Upper lobe of right lung (tissue), 1 donor: ENCODE data around the gene SCTR. TPM values are rescaled to one million over a fixed set of nuclear protein-coding genes. Genes with fewer than 3 reads are reported as not detected.
A peak's percentile ranks its signal among the peaks of the same experiment; 100 is the strongest.

Experiments used
- ATAC-seq: fragments of 200-7000 bp; cut with Tn5 transposase; one replicate; pipeline ENCODE4 v1.9.1; 2020; ENCODE audit warnings: mild to moderate bottlenecking, moderate library complexity
- DNase-seq: peaks from one replicate; pipeline ENCODE4 v3.0.0-alpha.2; 2020
- H3K27ac ChIP-seq: fragments of 200-600 bp; one replicate; pipeline ENCODE4 v1.8.0; 2022
- H3K27me3 ChIP-seq: fragments of 200-600 bp; one replicate; pipeline ENCODE4 v1.8.0; 2022; ENCODE audit warnings: mild to moderate bottlenecking
- H3K36me3 ChIP-seq: fragments of 200-600 bp; one replicate; pipeline ENCODE4 v1.8.0; 2022
- H3K4me1 ChIP-seq: fragments of 200-600 bp; one replicate; pipeline ENCODE4 v1.8.0; 2022
- H3K4me3 ChIP-seq: fragments of 200-600 bp; one replicate; pipeline ENCODE4 v1.8.0; 2022; ENCODE audit warnings: mild to moderate bottlenecking
- H3K9me3 ChIP-seq: fragments of 200-600 bp; one replicate; pipeline ENCODE4 v1.8.0; 2022
- intact Hi-C: fragments of 100-400 bp; cut with DNase I; formaldehyde crosslinking; loops from one replicate; pipeline ENCODE4 v1.11.0; 2022
- total RNA-seq: library from RNA; stranded (reverse); fragmentation: NEBNext Ultra II Directional; extraction: Animal tissue kit (Norgen Biotek cat#: 25700); gene quantifications from one replicate; pipeline ENCODE4 v1.2.1, GENCODE V29; 2021
- TF ChIP-seq, protein P1 (sequence below): fragments of 200-600 bp; IDR thresholded peaks from one replicate; pipeline ENCODE4 v1.8.0; 2022; ENCODE audit warnings: antibody characterized with exemption
- donor health status: DM: no; HTN: yes; CAD: no; lungs with severe emphysema.

SCTR gene
- total RNA-seq, 1 donor from 2014 or later: 21.0 TPM

DNA sequence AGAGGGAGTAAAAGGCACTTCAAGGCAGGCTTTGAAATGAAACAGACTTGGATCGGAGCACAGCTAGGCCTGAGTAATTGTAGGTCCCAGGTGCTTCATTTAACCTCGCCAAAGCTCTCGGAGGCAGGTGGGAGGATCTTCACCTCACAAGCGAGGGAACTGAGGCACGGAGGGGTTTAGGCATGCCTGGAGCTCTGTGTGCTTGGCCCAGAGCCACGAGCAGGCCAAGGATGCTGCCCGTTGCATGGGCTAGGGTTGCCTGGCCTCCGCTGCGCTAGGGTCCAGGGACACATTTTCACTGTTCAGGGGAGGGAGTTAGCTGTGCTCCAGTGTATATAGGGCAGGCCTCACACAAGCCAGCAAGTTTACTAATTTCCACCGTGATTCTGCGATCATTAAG is 81.4 kb downstream of the SCTR start:
- Histone ChIP-seq H3K4me1 (peaks cover 4% of the 10 kb centered on the region), H3K36me3 (no peaks in the 10 kb centered on the region), H3K9me3 (no peaks in the 10 kb centered on the region), H3K27me3 (no peaks in the 10 kb centered on the region), H3K4me3 (no peak overlapping the region), H3K27ac (no peak overlapping the region)
- TF ChIP-seq, protein P1, sequence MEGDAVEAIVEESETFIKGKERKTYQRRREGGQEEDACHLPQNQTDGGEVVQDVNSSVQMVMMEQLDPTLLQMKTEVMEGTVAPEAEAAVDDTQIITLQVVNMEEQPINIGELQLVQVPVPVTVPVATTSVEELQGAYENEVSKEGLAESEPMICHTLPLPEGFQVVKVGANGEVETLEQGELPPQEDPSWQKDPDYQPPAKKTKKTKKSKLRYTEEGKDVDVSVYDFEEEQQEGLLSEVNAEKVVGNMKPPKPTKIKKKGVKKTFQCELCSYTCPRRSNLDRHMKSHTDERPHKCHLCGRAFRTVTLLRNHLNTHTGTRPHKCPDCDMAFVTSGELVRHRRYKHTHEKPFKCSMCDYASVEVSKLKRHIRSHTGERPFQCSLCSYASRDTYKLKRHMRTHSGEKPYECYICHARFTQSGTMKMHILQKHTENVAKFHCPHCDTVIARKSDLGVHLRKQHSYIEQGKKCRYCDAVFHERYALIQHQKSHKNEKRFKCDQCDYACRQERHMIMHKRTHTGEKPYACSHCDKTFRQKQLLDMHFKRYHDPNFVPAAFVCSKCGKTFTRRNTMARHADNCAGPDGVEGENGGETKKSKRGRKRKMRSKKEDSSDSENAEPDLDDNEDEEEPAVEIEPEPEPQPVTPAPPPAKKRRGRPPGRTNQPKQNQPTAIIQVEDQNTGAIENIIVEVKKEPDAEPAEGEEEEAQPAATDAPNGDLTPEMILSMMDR: no peak
- intact Hi-C loops: no loop called here
- DNase-seq: no peak
- ATAC-seq: no peak

DNA sequence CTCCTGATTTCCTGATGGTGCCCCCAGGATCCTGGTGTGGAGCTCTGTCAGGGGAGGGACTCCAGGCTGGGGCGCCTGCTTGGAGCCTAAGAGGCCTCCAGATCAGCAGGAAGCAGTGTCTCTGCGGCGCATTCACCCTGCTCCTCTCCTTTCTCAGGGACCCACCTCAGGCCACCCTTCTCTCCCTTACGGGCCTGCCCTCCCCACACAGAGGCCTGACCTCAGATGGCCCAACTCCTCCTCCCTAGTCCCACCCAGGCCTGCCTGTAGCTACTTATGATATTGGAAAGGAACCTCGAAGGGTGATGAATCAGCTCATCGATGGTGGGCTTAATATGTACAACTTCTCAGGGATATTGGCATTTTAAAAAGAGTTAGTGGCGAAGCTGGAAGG is 82.1 kb downstream of the SCTR start:
- Histone ChIP-seq H3K27ac (no peak overlapping the region), H3K4me1 (peaks cover 4% of the 10 kb centered on the region), H3K4me3 (no peak overlapping the region), H3K27me3 (no peaks in the 10 kb centered on the region), H3K9me3 (no peaks in the 10 kb centered on the region), H3K36me3 (no peaks in the 10 kb centered on the region)
- intact Hi-C loops: no loop called here
- TF ChIP-seq, protein P1: no peak
- no peak for ATAC-seq
- no peak for DNase-seq

DNA sequence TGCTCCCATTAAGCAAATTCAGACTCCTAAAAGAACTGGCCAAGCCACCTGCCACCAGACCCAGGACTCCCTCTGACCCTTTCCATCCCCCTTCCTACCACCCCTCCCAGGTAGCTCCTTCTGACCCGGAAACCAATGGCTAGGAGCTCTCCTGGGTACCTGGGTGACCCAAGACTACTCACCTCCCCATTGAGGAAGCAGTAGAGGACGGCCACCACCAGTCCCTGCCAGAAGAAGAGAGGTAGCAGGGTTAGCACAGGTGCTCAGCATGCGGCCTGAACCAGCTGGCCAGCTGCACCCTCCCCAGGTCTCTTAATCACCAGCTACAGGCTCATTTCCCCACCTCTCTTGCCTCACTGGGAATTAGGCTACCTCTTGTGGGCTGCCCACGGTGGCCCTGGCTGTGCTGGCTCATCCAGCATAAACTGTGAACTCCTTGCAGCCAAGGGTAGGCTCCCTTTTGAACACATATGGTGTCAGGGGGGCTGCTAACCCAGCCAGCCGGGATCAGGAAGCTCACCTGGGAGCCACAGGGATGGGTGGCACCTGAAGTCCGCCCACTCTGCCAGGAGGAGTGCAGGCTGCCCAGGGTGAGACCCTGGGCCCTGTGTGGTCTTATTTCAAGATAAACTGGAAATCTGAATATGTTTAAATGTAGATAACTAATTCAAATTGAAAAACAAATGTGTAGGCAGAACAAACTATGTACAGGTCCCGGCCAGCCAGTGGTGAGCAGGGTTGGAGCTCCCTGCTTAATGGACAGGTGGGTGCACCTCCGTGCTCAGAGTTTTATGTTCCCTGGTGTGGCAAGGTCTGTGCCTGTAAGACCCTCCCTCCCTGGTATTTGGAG is 82.7 kb downstream of the SCTR start:
- no peak for DNase-seq
- Histone ChIP-seq H3K4me3 (no peak overlapping the region), H3K36me3 (no peaks in the 10 kb centered on the region), H3K27ac (no peak overlapping the region), H3K27me3 (no peaks in the 10 kb centered on the region), H3K4me1 (peaks cover 3% of the 10 kb centered on the region), H3K9me3 (no peaks in the 10 kb centered on the region)
- TF ChIP-seq, protein P1: no peak
- peak; percentile 46 for ATAC-seq
- intact Hi-C loops: no loop called here

DNA sequence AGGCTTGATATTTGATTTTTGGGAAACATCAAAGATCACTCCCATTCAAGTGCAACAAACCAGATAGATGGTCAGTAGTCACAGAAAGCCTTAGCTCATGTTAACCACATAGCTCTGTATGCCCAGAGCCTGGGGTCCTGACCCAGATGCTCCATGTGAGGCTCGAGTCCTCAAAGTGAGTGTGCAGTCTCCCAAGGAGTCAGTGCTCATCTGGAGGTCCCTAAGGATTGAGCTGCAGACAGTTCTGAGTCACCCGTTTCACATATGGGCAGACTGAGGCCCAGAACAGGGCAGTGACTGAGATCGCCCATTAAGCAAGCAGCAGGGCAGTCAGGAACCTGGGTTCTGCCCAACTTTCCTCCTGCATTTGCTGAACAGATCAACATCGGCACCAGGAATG is 83.4 kb downstream of the SCTR start:
- no peak for ATAC-seq
- Histone ChIP-seq H3K27me3 (no peaks in the 10 kb centered on the region), H3K4me1 (no peaks in the 10 kb centered on the region), H3K4me3 (no peak overlapping the region), H3K27ac (no peak overlapping the region), H3K36me3 (no peaks in the 10 kb centered on the region), H3K9me3 (no peaks in the 10 kb centered on the region)
- no peak for DNase-seq
- intact Hi-C loops: no loop called here
- TF ChIP-seq, protein P1: no peak

DNA sequence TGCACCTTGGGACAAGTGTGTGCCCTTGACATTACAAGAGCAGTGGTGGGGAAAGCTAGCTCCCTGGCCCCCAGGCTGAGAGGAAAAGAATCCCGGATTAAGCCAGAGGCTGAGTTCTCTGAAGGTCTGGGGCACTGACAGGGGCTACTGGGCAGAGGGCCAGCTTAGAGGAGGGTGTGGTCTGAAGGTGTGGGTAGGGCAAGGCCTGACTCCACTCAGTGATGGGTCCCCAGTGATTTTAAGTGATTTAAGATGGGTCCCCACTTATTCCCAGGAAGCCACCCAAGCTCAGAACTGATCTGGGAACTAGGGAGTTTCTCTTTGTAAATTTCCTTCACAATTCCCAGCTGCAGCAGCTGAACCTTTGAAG is 83.8 kb downstream of the SCTR start:
- DNase-seq (no peak), ATAC-seq (no peak)
- Histone ChIP-seq H3K27ac (no peak overlapping the region), H3K4me1 (no peaks in the 10 kb centered on the region), H3K36me3 (no peaks in the 10 kb centered on the region), H3K4me3 (no peak overlapping the region), H3K27me3 (no peaks in the 10 kb centered on the region), H3K9me3 (no peaks in the 10 kb centered on the region)
- TF ChIP-seq, protein P1: no peak
- intact Hi-C loops: no loop called here
